ENCODE measurements around the gene EDC4. TPM values are rescaled to one million over a fixed set of nuclear protein-coding genes. Genes with fewer than 3 reads are reported as not detected.

EDC4 gene
- total and polyA plus RNA-seq, 2 of the 13 experiments (the other 11 are each of a cell fraction or from before 2014, with no cell fraction given), result 51.4 to 59.1 TPM

- no peak for TF ChIP-seq ZKSCAN5 (CRISPR knock-in tag; IDR thresholded peaks at IDR 0.05)
- TF ChIP-seq KAT8 (CRISPR knock-in tag; IDR thresholded peaks at IDR 0.05), result no peak
- TF ChIP-seq HIC2 (CRISPR knock-in tag; IDR thresholded peaks at IDR 0.05; ENCODE audit: low read depth), result no peak
- TF ChIP-seq ZNF616 (CRISPR knock-in tag; IDR thresholded peaks at IDR 0.05; ENCODE audit: low read depth), result 0 out of 2 replicates have a peak, but pooled peaks have one; percentile 38
- no peak for TF ChIP-seq CCAR2 (optimal IDR thresholded peaks at IDR 0.05; ENCODE audit: low read depth, low read length)
- TF ChIP-seq SRSF4 (IDR thresholded peaks at IDR 0.05; ENCODE audit: low read depth, low read length, poor library complexity, severe bottlenecking), result no peak
- no peak for TF ChIP-seq PCBP2 (optimal IDR thresholded peaks at IDR 0.05; ENCODE audit: low read depth, low read length, poor library complexity, severe bottlenecking)
- TF ChIP-seq PTBP1 (IDR thresholded peaks at IDR 0.05; ENCODE audit: low read depth, low read length, poor library complexity, severe bottlenecking), result no peak
- TF ChIP-seq JUNB (CRISPR knock-in tag; IDR thresholded peaks at IDR 0.05; ENCODE audit: borderline replicate concordance), result no peak
- no peak for TF ChIP-seq ZFP91 (CRISPR knock-in tag; IDR thresholded peaks at IDR 0.05; ENCODE audit: borderline replicate concordance)
- TF ChIP-seq TBP (CRISPR knock-in tag; IDR thresholded peaks at IDR 0.05), result no peak
- no peak for TF ChIP-seq HDAC1 (CRISPR knock-in tag; IDR thresholded peaks at IDR 0.05)
- TF ChIP-seq ZNF543 (CRISPR knock-in tag; IDR thresholded peaks at IDR 0.05), result no peak
- no peak for TF ChIP-seq ZNF512 (CRISPR knock-in tag; IDR thresholded peaks at IDR 0.05)
- no peak for TF ChIP-seq FOXK2 (IDR thresholded peaks at IDR 0.05)
- TF ChIP-seq ZNF652 (CRISPR knock-in tag; IDR thresholded peaks at IDR 0.05; ENCODE audit: borderline replicate concordance, low read depth), result no peak
- TF ChIP-seq CENPT (CRISPR knock-in tag; IDR thresholded peaks at IDR 0.05; ENCODE audit: low read depth), result 0 out of 2 replicates have a peak, but pooled peaks have one; percentile 40
- TF ChIP-seq CTCF (CRISPR knock-in tag; IDR thresholded peaks at IDR 0.05), result no peak
- TF ChIP-seq ZGPAT (CRISPR knock-in tag; IDR thresholded peaks at IDR 0.05), result no peak
- no peak for TF ChIP-seq ASH2L (IDR thresholded peaks at IDR 0.05; ENCODE audit: insufficient read length, low read depth, low read length)
- TF ChIP-seq ZMYM2 (CRISPR knock-in tag; IDR thresholded peaks at IDR 0.05), result peak; percentile 88
- no peak for TF ChIP-seq SAFB2 (CRISPR knock-in tag; IDR thresholded peaks at IDR 0.05; ENCODE audit: borderline replicate concordance, low read depth)
These were observed 31.5 kb upstream of the EDC4 start (continued) for GRCh38 chr16:67841198-67841815.
